Activated T-helper 1 cell treated with anti-CD3 and anti-CD28 coated beads, Interleukin-12 subunit alpha, Interleukin-12 subunit beta, Interleukin-2, Interleukin-4 antibody, amounts not matched to agents 30 ng/mL and 10 ng/mL and 1 ng/mL, durations not matched to agents 14 hours and 24 hours and 36 hours (primary cell): ENCODE measurements around the gene FAM117A. TPM values are rescaled to one million over a fixed set of nuclear protein-coding genes. Genes with fewer than 3 reads are reported as not detected.
A peak's percentile ranks its signal among the peaks of the same experiment; 100 is the strongest.

Experiments
- DNase-seq: peaks from one replicate; pipeline ENCODE4 v3.0.0; 2021; ENCODE audit warnings: low spot score
- H3K27ac Mint-ChIP-seq: one replicate; pipeline ENCODE4 v1.8.0; 2021; ENCODE audit warnings: mild to moderate bottlenecking, mixed read lengths
- H3K27me3 Mint-ChIP-seq: one replicate; pipeline ENCODE4 v1.8.0; 2022; ENCODE audit warnings: mild to moderate bottlenecking, moderate library complexity, mixed read lengths; ENCODE audit not compliant: insufficient read depth
- H3K36me3 Mint-ChIP-seq: one replicate; pipeline ENCODE4 v1.8.0; 2021; ENCODE audit warnings: low read depth, mixed read lengths
- H3K4me1 Mint-ChIP-seq: one replicate; pipeline ENCODE4 v1.8.0; 2021; ENCODE audit warnings: low read depth, mixed read lengths
- H3K4me3 Mint-ChIP-seq: one replicate; pipeline ENCODE4 v1.8.0; 2021; ENCODE audit warnings: mild to moderate bottlenecking, moderate library complexity, mixed read lengths
- H3K9me3 Mint-ChIP-seq: one replicate; pipeline ENCODE4 v1.8.0; 2021; ENCODE audit warnings: mixed read lengths
- intact Hi-C: fragments of 100-400 bp; cut with micrococcal nuclease; formaldehyde crosslinking; loops from one replicate; pipeline ENCODE4 v1.15.1; 2024
- total RNA-seq: library from RNA; stranded (reverse); gene quantifications from 2 replicates; pipeline ENCODE4 v1.2.3, GENCODE V29; 2022

FAM117A gene
- total RNA-seq, 1 donor from 2014 or later, result 13.9 TPM

DNA sequence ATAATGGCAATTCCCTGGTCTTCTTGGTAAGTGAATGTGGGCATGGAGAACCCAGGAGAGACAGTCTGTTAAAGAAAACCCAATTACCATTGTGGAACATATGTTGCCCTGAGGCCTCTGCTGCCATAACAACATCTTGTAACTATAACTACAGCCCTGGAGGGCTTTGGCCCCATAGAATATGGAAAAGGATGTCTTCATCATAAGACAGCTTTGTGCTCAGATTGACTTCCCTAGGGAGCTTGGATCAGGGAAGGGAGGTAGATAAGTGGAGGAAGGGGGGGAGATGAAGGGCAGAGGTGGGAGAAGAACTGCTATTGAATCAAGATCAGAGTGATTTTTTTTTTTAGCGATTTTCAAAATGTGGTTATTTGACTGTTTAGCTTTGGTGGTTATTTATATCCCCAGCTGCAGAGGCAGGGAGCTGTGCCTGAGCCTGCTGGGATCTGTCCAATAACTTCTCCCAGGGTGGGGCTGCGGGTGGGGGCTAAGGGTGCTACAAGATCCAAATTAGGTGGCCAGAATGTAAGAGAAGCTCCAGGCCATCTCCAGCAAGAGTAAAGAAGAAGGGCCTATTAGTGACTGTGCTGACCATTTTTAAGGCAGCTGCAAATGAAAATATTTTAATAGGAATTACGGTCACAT is 19.3 kb upstream of the FAM117A start:
- H3K4me3 Mint-ChIP-seq, result no peak overlapping the region
- no peaks in the 10 kb centered on the region for H3K9me3 Mint-ChIP-seq
- H3K4me1 Mint-ChIP-seq, result peaks cover 21% of the 10 kb centered on the region
- no peak for DNase-seq
- peaks cover 4% of the 10 kb centered on the region for H3K36me3 Mint-ChIP-seq
- H3K27me3 Mint-ChIP-seq, result peaks cover 2% of the 10 kb centered on the region
- intact Hi-C loops, result no loop called here
- H3K27ac Mint-ChIP-seq, result no peak overlapping the region

DNA sequence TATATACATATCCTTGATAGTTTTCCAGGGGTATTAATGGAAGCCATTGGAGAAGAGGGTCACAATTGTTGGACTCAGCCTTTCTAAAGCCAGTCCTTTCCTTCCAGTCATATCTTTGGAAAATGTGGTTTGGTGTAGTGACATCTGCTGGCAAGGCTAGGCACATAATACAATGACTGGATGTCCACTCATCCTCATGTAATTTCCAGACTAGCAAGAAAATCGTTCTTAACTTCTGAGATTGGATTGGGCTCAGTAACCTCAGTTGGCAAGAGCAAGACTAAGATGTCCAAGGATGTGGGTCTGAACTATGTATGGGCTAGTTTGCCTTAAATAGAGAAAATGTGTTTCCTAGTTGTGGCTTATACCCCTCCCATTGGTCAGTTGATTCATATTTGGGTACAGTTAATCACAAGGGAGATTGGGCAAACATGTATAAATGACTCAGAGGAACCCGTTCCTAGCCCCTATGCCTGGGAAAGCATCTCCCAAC is 15.9 kb upstream of the FAM117A start:
- no peak overlapping the region for H3K27ac Mint-ChIP-seq
- no peak overlapping the region for H3K4me3 Mint-ChIP-seq
- intact Hi-C loops, result loop anchor here (1.0 kb wide), 1 partner anchor 211 kb away; no protein-coding TSS in a partner anchor
- no peaks in the 10 kb centered on the region for H3K9me3 Mint-ChIP-seq
- peaks cover 5% of the 10 kb centered on the region for H3K27me3 Mint-ChIP-seq
- peaks cover 11% of the 10 kb centered on the region for H3K4me1 Mint-ChIP-seq
- no peaks in the 10 kb centered on the region for H3K36me3 Mint-ChIP-seq
- no peak for DNase-seq

DNA sequence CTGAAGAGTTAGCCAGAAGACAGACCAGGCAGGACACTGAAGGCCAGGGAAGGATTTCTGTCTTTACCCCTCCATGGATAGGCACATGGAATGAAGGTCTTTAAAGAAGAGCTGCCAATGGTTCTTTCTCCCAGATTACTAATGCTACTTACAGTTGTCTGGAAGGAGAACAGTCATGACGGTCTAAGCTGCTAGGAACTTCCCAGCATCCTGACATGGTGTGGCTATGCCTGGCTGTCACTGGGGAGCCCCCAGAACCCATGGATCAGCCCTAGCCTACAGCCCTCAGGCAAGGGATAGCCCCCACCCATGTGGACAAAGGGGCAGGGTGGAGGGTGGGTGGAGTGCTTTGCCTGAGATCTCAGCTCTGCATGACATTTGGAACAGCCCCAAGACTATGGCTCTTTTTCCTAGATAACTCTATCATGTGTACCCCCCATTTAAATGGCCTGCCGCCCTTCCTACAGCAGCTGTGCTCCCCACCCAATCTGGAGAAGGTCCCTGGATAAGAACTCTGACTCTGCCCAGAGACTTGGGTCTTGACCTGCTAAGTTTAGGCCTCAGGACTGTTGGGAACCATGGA is 15.3 kb upstream of the FAM117A start:
- no peak overlapping the region for H3K27ac Mint-ChIP-seq
- no peak overlapping the region for H3K4me3 Mint-ChIP-seq
- DNase-seq, result no peak
- no peaks in the 10 kb centered on the region for H3K36me3 Mint-ChIP-seq
- peaks cover 11% of the 10 kb centered on the region for H3K4me1 Mint-ChIP-seq
- peaks cover 5% of the 10 kb centered on the region for H3K27me3 Mint-ChIP-seq
- no peaks in the 10 kb centered on the region for H3K9me3 Mint-ChIP-seq
- intact Hi-C loops, result loop anchor here (1.0 kb wide), 1 partner anchor 211 kb away; no protein-coding TSS in a partner anchor

DNA sequence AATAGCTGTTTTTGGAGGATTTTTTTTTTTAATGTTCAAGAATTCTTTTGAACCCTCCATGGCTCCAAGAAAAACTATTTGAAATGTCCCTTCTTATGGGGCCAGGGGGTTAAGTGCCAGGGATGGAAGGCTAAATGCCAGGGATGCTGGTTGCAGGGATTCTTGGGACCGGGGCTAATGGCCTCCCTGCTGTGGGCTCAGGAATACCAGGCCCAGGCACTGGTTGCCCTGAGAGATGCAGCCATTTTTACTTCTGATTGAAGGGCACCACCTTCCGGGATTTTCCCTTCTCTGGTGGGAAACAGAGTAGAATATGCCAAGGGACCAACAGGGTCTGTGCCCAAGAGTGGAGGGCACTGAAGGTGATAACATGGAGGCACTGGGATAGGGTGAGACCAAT is 13.6 kb upstream of the FAM117A start:
- no peak overlapping the region for H3K27ac Mint-ChIP-seq
- H3K36me3 Mint-ChIP-seq, result no peaks in the 10 kb centered on the region

DNA sequence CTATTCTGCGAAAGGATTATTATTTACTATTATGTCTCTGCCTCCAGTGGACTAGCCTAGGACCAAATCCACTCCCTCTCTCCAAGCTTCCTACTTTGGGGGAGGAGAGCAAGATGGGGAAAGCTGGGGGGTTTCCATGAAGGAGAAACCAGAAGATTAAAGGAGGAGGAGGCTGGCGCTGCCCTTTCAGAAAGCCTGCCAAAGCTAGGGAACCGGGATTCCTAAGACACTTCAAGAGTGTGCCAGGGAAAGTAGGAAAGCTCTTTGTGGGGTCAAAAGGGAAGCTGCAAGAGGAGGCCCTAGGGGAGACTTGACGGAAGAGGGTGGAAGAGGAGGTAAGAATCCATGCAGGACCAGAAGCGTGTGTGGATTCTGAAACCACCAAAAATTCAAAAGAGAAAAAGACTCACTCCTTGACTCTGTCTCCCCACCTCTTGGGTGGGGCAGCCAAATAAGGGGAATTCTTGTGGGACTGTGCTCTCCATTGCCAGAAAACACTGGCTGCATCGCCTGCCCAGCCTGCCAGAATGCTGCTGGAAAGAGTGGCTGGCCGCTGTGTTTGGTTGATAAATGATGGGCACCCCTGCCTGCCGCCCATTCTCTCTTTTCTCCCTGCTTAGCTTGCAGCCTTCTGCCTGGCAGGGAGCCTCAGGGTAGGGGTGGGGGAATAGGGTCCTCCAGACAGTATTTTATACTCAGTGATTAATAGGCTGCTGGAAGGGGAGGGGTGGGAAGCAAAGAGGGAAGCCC is 12.8 kb upstream of the FAM117A start:
- no peaks in the 10 kb centered on the region for H3K9me3 Mint-ChIP-seq
- H3K36me3 Mint-ChIP-seq, result no peaks in the 10 kb centered on the region
- intact Hi-C loops, result no loop called here
- H3K27me3 Mint-ChIP-seq, result peaks cover 5% of the 10 kb centered on the region
- H3K27ac Mint-ChIP-seq, result no peak overlapping the region
- no peak overlapping the region for H3K4me3 Mint-ChIP-seq
- no peak for DNase-seq
- H3K4me1 Mint-ChIP-seq, result peaks cover 11% of the 10 kb centered on the region

More for the DNA sequence above, 13.6 kb upstream of the FAM117A start:
- Mint-ChIP-seq H3K4me1 (peaks cover 11% of the 10 kb centered on the region), H3K27me3 (peaks cover 5% of the 10 kb centered on the region), H3K9me3 (no peaks in the 10 kb centered on the region), H3K4me3 (no peak overlapping the region)
- DNase-seq, result no peak
- intact Hi-C loops, result no loop called here

DNA sequence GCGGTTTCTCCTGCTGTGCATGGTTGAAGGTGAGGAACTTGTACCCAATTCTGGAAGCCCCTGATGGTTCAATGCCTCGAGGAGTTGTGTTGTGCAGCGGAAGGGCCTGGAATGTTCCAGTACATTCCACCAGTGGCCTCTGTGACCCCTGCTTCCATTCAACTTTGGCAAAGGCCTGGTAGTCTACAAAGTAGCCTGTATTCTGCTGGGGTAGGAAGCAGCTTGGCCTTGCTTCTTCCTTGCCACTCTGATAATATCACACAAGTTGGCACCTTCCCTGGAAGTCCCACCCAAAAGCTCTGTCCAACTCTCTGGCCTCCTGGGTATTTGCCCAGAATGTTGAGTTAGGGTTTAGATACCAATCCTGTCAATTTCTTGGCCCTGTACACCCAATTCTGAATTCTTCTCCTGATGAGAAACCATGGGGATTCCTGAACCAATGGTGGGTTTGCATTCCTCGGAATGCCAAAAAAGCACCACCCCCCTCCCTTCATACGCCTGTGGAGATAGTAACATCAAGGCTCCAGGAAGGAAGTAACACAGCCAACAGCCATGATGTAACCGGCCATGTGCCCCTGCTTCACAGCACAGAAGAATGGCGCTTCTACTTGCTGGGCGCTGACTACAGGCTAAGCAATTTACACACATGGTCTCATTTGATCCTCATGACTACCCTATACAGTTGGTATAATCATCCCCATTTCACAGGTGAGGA is 11.8 kb upstream of the FAM117A start:
- Mint-ChIP-seq H3K36me3 (no peaks in the 10 kb centered on the region), H3K27ac (no peak overlapping the region), H3K4me1 (peaks cover 4% of the 10 kb centered on the region), H3K9me3 (no peaks in the 10 kb centered on the region), H3K27me3 (peaks cover 3% of the 10 kb centered on the region), H3K4me3 (no peak overlapping the region)
- no peak for DNase-seq
- intact Hi-C loops, result no loop called here

DNA sequence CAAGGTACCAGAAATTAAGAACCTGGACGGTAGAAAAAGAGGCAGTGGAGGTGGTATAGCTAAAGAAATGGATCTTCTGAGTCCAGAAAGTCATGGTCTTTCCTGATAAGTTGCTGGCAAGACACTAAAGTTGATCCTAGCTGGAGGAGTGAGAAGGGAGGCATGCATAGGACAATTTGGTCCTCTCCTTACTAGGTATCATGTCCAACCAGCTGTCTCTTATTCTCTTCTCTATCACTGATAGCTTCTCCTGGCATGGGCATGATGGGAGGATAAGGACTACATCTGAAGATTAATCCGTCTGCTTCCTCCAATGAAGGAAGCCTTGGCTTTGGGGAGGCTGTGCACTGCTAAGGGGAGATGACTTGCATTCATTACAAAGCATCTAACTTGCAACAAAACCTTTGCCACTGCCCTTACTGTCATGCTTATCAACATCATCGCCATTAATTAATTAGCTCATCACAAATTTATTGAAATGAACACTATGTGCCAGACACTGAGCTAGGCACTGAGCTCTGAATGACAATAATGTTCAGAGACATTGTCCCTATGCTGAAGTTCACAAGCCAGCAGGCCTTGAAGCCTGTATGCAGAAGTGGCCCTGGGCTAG is 3.1 kb upstream of the FAM117A start:
- peaks cover 23% of the 10 kb centered on the region for H3K4me1 Mint-ChIP-seq
- no peaks in the 10 kb centered on the region for H3K36me3 Mint-ChIP-seq
- H3K27me3 Mint-ChIP-seq, result peaks cover 25% of the 10 kb centered on the region
- DNase-seq, result no peak
- H3K27ac Mint-ChIP-seq, result no peak overlapping the region
- no peaks in the 10 kb centered on the region for H3K9me3 Mint-ChIP-seq
- H3K4me3 Mint-ChIP-seq, result no peak overlapping the region
- intact Hi-C loops, result no loop called here

DNA sequence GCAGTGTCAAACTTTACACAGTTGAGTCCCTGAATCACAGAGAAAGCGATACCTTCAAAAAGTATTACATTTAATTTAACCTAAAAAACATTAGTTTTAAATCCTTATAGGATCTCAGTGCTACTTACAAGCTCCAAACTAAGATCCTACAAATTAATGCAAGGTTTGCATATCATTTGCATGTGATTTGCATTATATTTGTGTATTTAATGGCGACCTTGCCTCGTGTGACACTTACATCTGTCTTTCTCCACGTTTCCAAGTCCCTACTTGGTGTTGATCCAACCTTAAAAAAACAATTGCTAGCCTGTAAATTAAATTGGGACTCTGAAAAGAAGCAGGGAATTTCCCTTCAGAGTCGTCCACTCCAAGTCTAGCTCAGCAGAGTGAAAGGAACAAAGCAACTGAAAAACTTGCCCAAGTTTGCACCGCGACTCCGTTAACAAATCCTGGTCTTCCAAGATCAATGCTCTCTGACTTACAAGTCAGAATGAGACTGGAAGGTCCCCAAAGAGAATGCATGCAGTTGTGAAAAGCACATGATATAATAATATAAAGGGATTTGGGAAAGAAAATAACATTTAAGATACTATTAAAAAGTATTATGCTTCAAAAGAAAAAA is 739 bp upstream of the FAM117A start:
- peaks cover 46% of the 10 kb centered on the region for H3K4me1 Mint-ChIP-seq
- no peak for DNase-seq
- intact Hi-C loops, result loop anchor here (1.0 to 5.0 kb wide), 7 partner anchors 24 to 1647 kb away; partner anchors contain the start of genes KAT7 and SPOP
- H3K27ac Mint-ChIP-seq, result peak overlapping the region; percentile 54
- H3K4me3 Mint-ChIP-seq, result peak overlapping the region; percentile 80
- peaks cover 1% of the 10 kb centered on the region for H3K36me3 Mint-ChIP-seq
- no peaks in the 10 kb centered on the region for H3K9me3 Mint-ChIP-seq
- H3K27me3 Mint-ChIP-seq, result peaks cover 25% of the 10 kb centered on the region

DNA sequence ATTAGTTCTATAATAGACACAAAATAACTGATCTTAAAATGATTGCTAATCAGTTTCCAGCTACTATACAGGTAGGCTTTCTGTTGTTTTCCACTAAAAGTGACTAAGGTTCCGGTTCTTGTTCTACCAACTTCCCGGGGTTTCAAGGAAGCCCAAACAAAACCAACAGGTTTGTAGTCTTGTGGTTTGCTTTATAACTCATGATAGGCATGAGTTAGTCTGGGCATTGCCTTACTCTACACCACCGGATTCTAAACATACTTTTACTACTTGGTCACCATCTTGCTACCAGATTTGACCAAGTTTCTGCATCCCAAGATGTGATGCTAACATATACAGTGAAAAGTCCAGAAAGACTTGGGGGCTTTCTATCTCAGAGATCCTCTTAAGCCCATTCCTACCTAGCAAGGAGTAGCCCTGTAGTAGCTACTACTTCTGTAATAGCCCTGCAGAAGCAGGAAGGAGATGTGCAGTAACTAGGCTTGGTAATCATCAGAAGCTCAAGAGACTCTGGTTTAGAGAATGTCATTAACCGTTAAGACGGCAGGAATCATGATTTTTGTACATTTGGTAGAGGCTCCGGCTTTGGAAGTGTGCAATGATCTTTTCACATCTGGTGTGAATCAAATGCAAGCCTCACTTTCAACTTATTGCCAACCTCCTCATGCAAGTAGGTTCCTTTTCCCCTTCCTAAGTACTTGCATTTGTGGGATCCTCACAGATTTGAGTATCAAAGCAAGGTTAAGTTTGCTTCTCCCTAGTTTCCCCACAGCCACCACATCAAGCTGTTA is 1.6 kb downstream of the FAM117A start:
- Mint-ChIP-seq H3K36me3 (peaks cover 12% of the 10 kb centered on the region), H3K27me3 (peaks cover 23% of the 10 kb centered on the region), H3K27ac (peak overlapping the region; percentile 90), H3K4me3 (peak overlapping the region; percentile 96), H3K4me1 (peaks cover 64% of the 10 kb centered on the region), H3K9me3 (no peaks in the 10 kb centered on the region)
- intact Hi-C loops, result loop anchor here (1.0 to 5.0 kb wide), 2 partner anchors 14 to 1645 kb away; no protein-coding TSS in a partner anchor
- DNase-seq, result no peak

DNA sequence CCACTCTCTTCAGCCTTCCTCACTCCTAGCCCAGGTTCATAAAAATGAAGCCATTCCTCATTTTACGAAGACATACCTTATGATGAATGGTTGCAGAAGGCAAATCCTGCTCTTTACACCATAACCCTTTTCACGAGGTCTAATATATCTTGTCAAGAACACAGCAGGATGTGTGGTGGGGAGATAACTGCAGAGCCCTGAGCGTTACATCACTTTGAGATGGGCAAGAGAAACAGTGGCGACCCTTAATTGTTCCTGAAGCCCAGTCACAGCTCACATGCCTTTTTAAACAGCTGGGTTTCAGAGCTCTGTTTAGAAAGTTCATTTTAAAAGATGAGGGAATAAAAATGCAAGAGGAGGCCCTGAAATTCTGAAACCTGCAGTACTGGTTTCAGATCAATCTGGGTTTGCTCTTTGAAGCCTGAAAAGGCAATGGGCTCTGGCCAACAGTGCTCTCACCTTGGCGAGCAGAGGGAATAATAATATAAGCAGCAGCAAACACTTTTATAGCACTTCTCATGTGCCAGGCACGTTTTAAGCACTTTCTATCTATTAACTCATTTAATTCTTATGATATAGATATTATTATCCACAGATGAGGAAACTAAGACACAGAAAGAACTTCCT is 2.9 kb downstream of the FAM117A start:
- peak overlapping the region; percentile 41 for H3K27ac Mint-ChIP-seq
- H3K9me3 Mint-ChIP-seq, result no peaks in the 10 kb centered on the region
- no peak for DNase-seq
- peaks cover 76% of the 10 kb centered on the region for H3K4me1 Mint-ChIP-seq
- H3K4me3 Mint-ChIP-seq, result peak overlapping the region; percentile 4
- H3K27me3 Mint-ChIP-seq, result peaks cover 10% of the 10 kb centered on the region
- intact Hi-C loops, result loop anchor here (5.0 kb wide), 1 partner anchor 1644 kb away; no protein-coding TSS in a partner anchor
- H3K36me3 Mint-ChIP-seq, result peaks cover 18% of the 10 kb centered on the region

DNA sequence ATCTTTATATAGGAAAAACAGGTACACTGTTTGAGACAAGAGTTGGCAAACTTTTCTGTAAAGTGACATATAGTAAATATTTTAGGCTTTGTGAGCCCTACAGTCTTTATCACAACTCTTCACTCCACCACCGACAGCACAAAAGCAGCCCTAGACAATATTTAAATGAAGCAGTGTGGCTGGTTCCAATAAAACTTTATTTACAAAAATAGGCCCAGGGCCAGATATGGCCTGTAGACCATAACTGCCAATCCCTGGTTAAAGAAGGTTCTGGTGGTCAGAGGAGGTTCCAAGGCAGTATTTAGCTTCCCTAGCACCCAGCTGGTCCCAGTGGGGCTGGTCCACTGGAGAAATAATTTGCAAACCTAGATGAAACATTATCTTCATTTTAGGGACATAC is 3.6 kb downstream of the FAM117A start:
- Mint-ChIP-seq H3K27me3 (peaks cover 6% of the 10 kb centered on the region), H3K27ac (no peak overlapping the region), H3K36me3 (peaks cover 21% of the 10 kb centered on the region), H3K9me3 (no peaks in the 10 kb centered on the region), H3K4me3 (no peak overlapping the region), H3K4me1 (peaks cover 83% of the 10 kb centered on the region)
- no peak for DNase-seq
- intact Hi-C loops, result loop anchor here (5.0 kb wide), 1 partner anchor 1643 kb away; no protein-coding TSS in a partner anchor
